Hepatocyte (in vitro differentiated cells): ENCODE data around the gene ZNF157. TPM values are rescaled to one million over a fixed set of nuclear protein-coding genes. Genes with fewer than 3 reads are reported as not detected.

Source experiments
- DNase-seq: peaks from one replicate; pipeline ENCODE4 v3.0.0-alpha.2; 2016; ENCODE audit warnings: low spot score
- H2AFZ ChIP-seq: fragments of 200-600 bp; sonication (generic); 2 replicates; pipeline ENCODE4 v1.6.0; 2016; ENCODE audit warnings: antibody characterized with exemption, mild to moderate bottlenecking
- H3K27ac ChIP-seq: fragments of 200-600 bp; sonication (generic); 2 replicates; pipeline ENCODE4 v1.5.1; 2016; ENCODE audit warnings: mild to moderate bottlenecking
- H3K27me3 ChIP-seq: fragments of 200-600 bp; sonication (generic); 2 replicates; pipeline ENCODE4 v1.6.1; 2016
- H3K36me3 ChIP-seq: fragments of 200-600 bp; sonication (generic); replicated peaks from 2 replicates; pipeline ENCODE4 v1.5.1; 2016; ENCODE audit warnings: low read depth; ENCODE audit not compliant: insufficient read depth
- H3K4me1 ChIP-seq: fragments of 200-600 bp; sonication (generic); 2 replicates; pipeline ENCODE4 v1.5.1; 2016; ENCODE audit warnings: mild to moderate bottlenecking, moderate library complexity; ENCODE audit not compliant: insufficient read depth
- H3K4me2 ChIP-seq: fragments of 200-600 bp; sonication (generic); 2 replicates; pipeline ENCODE4 v1.6.0; 2016
- H3K4me3 ChIP-seq: fragments of 200-600 bp; sonication (generic); 2 replicates; pipeline ENCODE4 v1.5.1; 2016; ENCODE audit warnings: mild to moderate bottlenecking
- H3K79me2 ChIP-seq: fragments of 200-600 bp; sonication (generic); 2 replicates; pipeline ENCODE4 v1.6.0; 2017; ENCODE audit warnings: mild to moderate bottlenecking
- H3K9me2 ChIP-seq: fragments of 200-600 bp; sonication (generic); replicated peaks from 2 replicates; pipeline ENCODE4 v1.6.0; 2017; ENCODE audit warnings: mild to moderate bottlenecking; ENCODE audit not compliant: insufficient read depth
- H3K9me3 ChIP-seq: fragments of 200-600 bp; sonication (generic); 2 replicates; pipeline ENCODE4 v1.5.1; 2016; ENCODE audit warnings: low read depth, mild to moderate bottlenecking
- H4K20me1 ChIP-seq: fragments of 200-600 bp; sonication (generic); 2 replicates; pipeline ENCODE4 v1.6.0; 2016; ENCODE audit warnings: mild to moderate bottlenecking; ENCODE audit not compliant: insufficient read depth, poor library complexity, severe bottlenecking
- EZH2 ChIP-seq: fragments of 200-600 bp; sonication (generic); IDR thresholded peaks from 2 replicates; pipeline ENCODE4 v1.6.1; 2016; ENCODE audit warnings: antibody characterized with exemption, mild to moderate bottlenecking, borderline replicate concordance
- EZH2phosphoT487 ChIP-seq: fragments of 200-600 bp; sonication (generic); IDR thresholded peaks from one replicate; pipeline ENCODE4 v1.6.1; 2018; ENCODE audit warnings: antibody characterized with exemption, mild to moderate bottlenecking, low read depth, moderate library complexity; ENCODE audit not compliant: unreplicated experiment, severe bottlenecking
- WGBS: methylation state at CpG from one replicate; pipeline ENCODE4 v1.1.6; 2016; ENCODE audit warnings: low lambda C conversion rate; ENCODE audit errors: missing lambda C conversion rate; 5-methylcytosine and 5-hydroxymethylcytosine counted together
- polyA plus RNA-seq: library from polyadenylated mRNA; unstranded; fragments of >200 nt; fragmentation: Nextera tagmentation; extraction: Ambion mirVana; gene quantifications from 2 replicates; pipeline ENCODE4 v1.2.1, GENCODE V29; 2016
- total RNA-seq: library from RNA; depleted of rRNA; stranded (reverse); fragments of >200 nt; gene quantifications from 2 replicates; pipeline ENCODE4 v1.2.3, GENCODE V29; 2014
- TF ChIP-seq, protein P1 (sequence below): fragments of 200-600 bp; sonication (generic); IDR thresholded peaks from 2 replicates; pipeline ENCODE4 v1.5.1; 2016; ENCODE audit warnings: antibody characterized with exemption, mild to moderate bottlenecking; ENCODE audit not compliant: poor library complexity

ZNF157 gene
- total and polyA plus RNA-seq, 2 experiments from 2014 or later = 0.33 TPM; not detected in 1

GRCh38 chrX:47413179-47413594 is 42.8 kb downstream of the ZNF157 start:
- Histone ChIP-seq H3K79me2 (no peaks in the 10 kb centered on the region), H3K9me3 (no peaks in the 10 kb centered on the region), H3K27me3 (no peaks in the 10 kb centered on the region), H3K27ac (no peak overlapping the region), H3K4me2 (no peak overlapping the region), H2AFZ (no peak overlapping the region), H3K36me3 (no peaks in the 10 kb centered on the region), H4K20me1 (no peaks in the 10 kb centered on the region), H3K4me1 (no peaks in the 10 kb centered on the region), H3K9me2 (no peaks in the 10 kb centered on the region), H3K4me3 (no peak overlapping the region)
- no peak for DNase-seq
- TF ChIP-seq EZH2phosphoT487 = no peak
- TF ChIP-seq, protein P1, sequence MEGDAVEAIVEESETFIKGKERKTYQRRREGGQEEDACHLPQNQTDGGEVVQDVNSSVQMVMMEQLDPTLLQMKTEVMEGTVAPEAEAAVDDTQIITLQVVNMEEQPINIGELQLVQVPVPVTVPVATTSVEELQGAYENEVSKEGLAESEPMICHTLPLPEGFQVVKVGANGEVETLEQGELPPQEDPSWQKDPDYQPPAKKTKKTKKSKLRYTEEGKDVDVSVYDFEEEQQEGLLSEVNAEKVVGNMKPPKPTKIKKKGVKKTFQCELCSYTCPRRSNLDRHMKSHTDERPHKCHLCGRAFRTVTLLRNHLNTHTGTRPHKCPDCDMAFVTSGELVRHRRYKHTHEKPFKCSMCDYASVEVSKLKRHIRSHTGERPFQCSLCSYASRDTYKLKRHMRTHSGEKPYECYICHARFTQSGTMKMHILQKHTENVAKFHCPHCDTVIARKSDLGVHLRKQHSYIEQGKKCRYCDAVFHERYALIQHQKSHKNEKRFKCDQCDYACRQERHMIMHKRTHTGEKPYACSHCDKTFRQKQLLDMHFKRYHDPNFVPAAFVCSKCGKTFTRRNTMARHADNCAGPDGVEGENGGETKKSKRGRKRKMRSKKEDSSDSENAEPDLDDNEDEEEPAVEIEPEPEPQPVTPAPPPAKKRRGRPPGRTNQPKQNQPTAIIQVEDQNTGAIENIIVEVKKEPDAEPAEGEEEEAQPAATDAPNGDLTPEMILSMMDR = no peak
- TF ChIP-seq EZH2 = no peak
- WGBS = 83% methylated on average over 8 of the region's 8 CpGs

DNA sequence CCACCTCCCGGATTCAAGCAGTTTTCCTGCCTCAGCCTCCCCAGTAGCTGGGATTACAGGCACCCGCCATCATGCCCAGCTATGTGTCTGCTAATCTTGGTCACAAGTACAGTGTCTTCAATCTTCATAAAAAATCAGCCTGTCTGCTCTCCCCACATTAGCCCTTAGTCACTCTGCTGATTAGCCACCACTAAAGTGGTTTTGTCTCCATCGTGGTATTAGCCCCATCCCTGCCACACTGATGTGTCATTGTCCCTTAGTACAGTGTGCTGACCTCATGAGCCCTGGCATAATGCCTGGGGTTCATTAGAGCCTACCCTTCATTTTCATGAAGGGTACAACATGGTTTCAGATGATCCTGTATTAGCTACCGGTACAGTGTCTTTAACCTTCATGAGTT is 49.9 kb downstream of the ZNF157 start:
- no peaks in the 10 kb centered on the region for H3K79me2 ChIP-seq
- no peaks in the 10 kb centered on the region for H3K4me1 ChIP-seq
- no peak overlapping the region for H3K4me2 ChIP-seq
- H4K20me1 ChIP-seq = no peaks in the 10 kb centered on the region
- no peak for DNase-seq
- H3K27me3 ChIP-seq = no peaks in the 10 kb centered on the region
- no peak overlapping the region for H3K4me3 ChIP-seq
- no peaks in the 10 kb centered on the region for H3K9me3 ChIP-seq
- H2AFZ ChIP-seq = no peak overlapping the region
- H3K36me3 ChIP-seq = no peaks in the 10 kb centered on the region
- H3K9me2 ChIP-seq = no peaks in the 10 kb centered on the region
- WGBS = 82% methylated on average over 4 of the region's 4 CpGs
- no peak for TF ChIP-seq EZH2
- TF ChIP-seq, protein P1 = no peak
- TF ChIP-seq EZH2phosphoT487 = no peak
- no peak overlapping the region for H3K27ac ChIP-seq

GRCh38 chrX:47420962-47421361 is 50.6 kb downstream of the ZNF157 start:
- H3K27ac ChIP-seq = no peak overlapping the region
- no peaks in the 10 kb centered on the region for H3K4me1 ChIP-seq
- no peak overlapping the region for H2AFZ ChIP-seq
- no peaks in the 10 kb centered on the region for H3K9me2 ChIP-seq
- no peaks in the 10 kb centered on the region for H3K79me2 ChIP-seq
- TF ChIP-seq EZH2phosphoT487 = no peak
- H3K4me3 ChIP-seq = no peak overlapping the region
- 61% methylated on average over 5 of the region's 5 CpGs for WGBS
- no peak overlapping the region for H3K4me2 ChIP-seq
- no peak for DNase-seq
- H3K27me3 ChIP-seq = no peaks in the 10 kb centered on the region
- no peaks in the 10 kb centered on the region for H3K36me3 ChIP-seq
- no peaks in the 10 kb centered on the region for H4K20me1 ChIP-seq
- no peaks in the 10 kb centered on the region for H3K9me3 ChIP-seq

DNA sequence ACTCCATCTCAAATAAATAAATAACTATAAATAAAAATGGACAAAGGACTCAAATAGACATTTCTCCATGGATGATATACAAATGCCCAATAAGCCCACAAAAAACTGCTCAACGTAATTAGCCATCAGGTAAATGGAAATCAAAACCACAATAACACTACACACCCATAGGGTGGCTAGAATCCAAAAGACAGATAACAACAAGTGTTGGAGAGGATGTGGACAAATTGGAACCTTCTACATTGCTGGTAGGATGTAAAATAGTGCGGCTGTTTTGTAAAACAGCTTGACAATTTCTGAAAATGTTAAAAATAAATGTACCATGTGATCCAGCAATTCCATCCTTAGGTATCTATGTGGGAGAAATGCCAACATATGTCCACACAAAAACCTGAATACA is 52.1 kb downstream of the ZNF157 start:
- Histone ChIP-seq H3K4me1 (no peaks in the 10 kb centered on the region), H3K27me3 (no peaks in the 10 kb centered on the region), H3K79me2 (no peaks in the 10 kb centered on the region), H3K27ac (no peak overlapping the region), H3K9me2 (no peaks in the 10 kb centered on the region), H3K4me3 (no peak overlapping the region), H2AFZ (no peak overlapping the region), H3K36me3 (no peaks in the 10 kb centered on the region), H3K9me3 (no peaks in the 10 kb centered on the region), H4K20me1 (no peaks in the 10 kb centered on the region), H3K4me2 (no peak overlapping the region)
- no peak for DNase-seq
- TF ChIP-seq EZH2phosphoT487 (no peak), EZH2 (no peak)
- TF ChIP-seq, protein P1 = no peak
- WGBS = 70% methylated on average over 2 of the region's 2 CpGs
